SK-N-SH treated with all-trans-retinoic acid at 6 μM for 48 hours (cell line): ENCODE data around the gene ADM5.
A peak's percentile ranks its signal among the peaks of the same experiment; 100 is the strongest.

Experiments
- PATZ1 ChIP-seq: fragments of 250-450 bp; sonication (Bioruptor Pico); IDR thresholded peaks from 2 replicates; pipeline ENCODE4 v1.8.0; 2020; ENCODE audit warnings: mild to moderate bottlenecking, moderate library complexity, borderline replicate concordance
- TOX ChIP-seq: fragments of 250-450 bp; sonication (Bioruptor Pico); IDR thresholded peaks from 2 replicates; pipeline ENCODE4 v1.8.0; 2021; ENCODE audit warnings: mild to moderate bottlenecking, moderate library complexity, borderline replicate concordance

DNA sequence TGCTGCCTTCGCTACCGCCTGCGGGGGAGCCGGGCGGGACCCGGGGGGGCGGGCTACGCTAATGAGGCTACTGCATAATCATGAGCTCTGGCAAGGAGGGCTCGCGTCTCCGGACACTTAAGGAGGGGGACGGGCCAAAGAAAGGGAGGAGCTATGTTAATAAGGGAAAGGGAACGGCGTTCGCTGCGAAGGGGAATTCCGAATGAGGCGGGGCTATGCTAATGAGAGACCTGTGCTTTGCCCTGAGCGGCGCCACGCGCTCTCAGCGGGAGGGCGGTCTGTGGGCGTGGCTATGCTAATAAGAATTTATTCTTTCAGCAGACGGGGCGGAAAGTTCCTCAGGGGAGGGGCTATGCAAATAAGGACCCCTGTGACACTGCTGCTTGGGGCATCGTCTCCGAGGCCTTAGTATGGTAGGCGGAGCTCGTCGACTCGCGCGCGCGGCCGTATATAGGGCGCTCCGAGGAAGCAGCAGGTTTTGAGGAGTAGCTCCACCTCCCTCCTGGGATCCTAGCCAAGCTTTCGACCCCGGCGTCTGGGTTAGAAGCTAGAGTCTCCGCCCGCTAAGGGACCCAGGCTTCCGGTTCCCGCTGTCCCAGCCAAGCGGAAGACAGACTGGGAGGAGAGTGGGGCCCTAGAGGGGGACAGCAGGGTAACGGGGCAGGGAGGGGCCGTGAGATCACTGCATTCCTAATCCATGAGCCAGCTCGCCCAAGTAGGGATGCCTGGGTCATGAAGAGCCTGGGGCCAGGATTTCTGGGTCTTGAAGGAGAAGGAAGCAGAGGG, 49.1 kb upstream of the ADM5 start, which contains the start of gene RRAS:
- peak; percentile 76; the same call in 1 of the 2 replicates for TF ChIP-seq PATZ1
- no peak for TF ChIP-seq TOX (CRISPR knock-in tag)
